BLaER1 (cell line): ENCODE results near the gene TEAD1.

Source experiments
- H3K27ac ChIP-seq: shearing (Covaris generic); formaldehyde crosslinking; 2 replicates; pipeline ENCODE4 v1.8.1; 2022
- H3K27me3 ChIP-seq: shearing (Covaris generic); formaldehyde crosslinking; 2 replicates; pipeline ENCODE4 v1.8.1; 2022
- H3K36me3 ChIP-seq: shearing (Covaris generic); formaldehyde crosslinking; 2 replicates; pipeline ENCODE4 v1.8.1; 2022
- H3K4me1 ChIP-seq: shearing (Covaris generic); formaldehyde crosslinking; 2 replicates; pipeline ENCODE4 v1.8.1; 2022
- H3K4me2 ChIP-seq: shearing (Covaris generic); formaldehyde crosslinking; 2 replicates; pipeline ENCODE4 v1.8.1; 2022
- H3K4me3 ChIP-seq: shearing (Covaris generic); formaldehyde crosslinking; 2 replicates; pipeline ENCODE4 v1.8.1; 2022
- H3K9ac ChIP-seq: shearing (Covaris generic); formaldehyde crosslinking; 2 replicates; pipeline ENCODE4 v1.8.1; 2022
- H3K9me3 ChIP-seq: shearing (Covaris generic); formaldehyde crosslinking; 2 replicates; pipeline ENCODE4 v1.8.1; 2022
- H4K20me1 ChIP-seq: shearing (Covaris generic); formaldehyde crosslinking; 2 replicates; pipeline ENCODE4 v1.8.1; 2022
- Cebpa-rat ChIP-seq: shearing (Covaris generic); IDR thresholded peaks from 2 replicates; pipeline ENCODE4 v1.8.1; 2022

The TEAD1 gene

GRCh38 chr11:12832480-12833224 lies 158.4 kb downstream of the TEAD1 start:
- Histone ChIP-seq H3K4me2 (no peak overlapping the region), H3K9me3 (peaks cover 4% of the 10 kb centered on the region; the same call in 1 of the 2 replicates), H4K20me1 (no peaks in the 10 kb centered on the region), H3K4me3 (no peak overlapping the region), H3K27me3 (no peaks in the 10 kb centered on the region), H3K36me3 (no peaks in the 10 kb centered on the region), H3K4me1 (peaks cover 28% of the 10 kb centered on the region), H3K9ac (no peak overlapping the region), H3K27ac (no peak overlapping the region)
- TF ChIP-seq Cebpa-rat: no peak

GRCh38 chr11:12834166-12834565 lies 159.9 kb downstream of the TEAD1 start:
- H3K27me3 ChIP-seq: no peaks in the 10 kb centered on the region
- H3K27ac ChIP-seq: no peak overlapping the region
- no peak for TF ChIP-seq Cebpa-rat
- peaks cover 26% of the 10 kb centered on the region for H3K4me1 ChIP-seq
- H3K9me3 ChIP-seq: peaks cover 4% of the 10 kb centered on the region; the same call in 1 of the 2 replicates
- H4K20me1 ChIP-seq: no peaks in the 10 kb centered on the region
- H3K4me2 ChIP-seq: no peak overlapping the region
- H3K4me3 ChIP-seq: no peak overlapping the region
- no peak overlapping the region for H3K9ac ChIP-seq
- no peaks in the 10 kb centered on the region for H3K36me3 ChIP-seq

GRCh38 chr11:12834630-12835029 lies 160.4 kb downstream of the TEAD1 start:
- H4K20me1 ChIP-seq: no peaks in the 10 kb centered on the region
- no peak overlapping the region for H3K4me2 ChIP-seq
- TF ChIP-seq Cebpa-rat: no peak
- H3K4me3 ChIP-seq: no peak overlapping the region
- H3K9me3 ChIP-seq: peaks cover 4% of the 10 kb centered on the region; the same call in 1 of the 2 replicates
- H3K27me3 ChIP-seq: no peaks in the 10 kb centered on the region
- no peak overlapping the region for H3K27ac ChIP-seq
- H3K4me1 ChIP-seq: peaks cover 21% of the 10 kb centered on the region
- no peak overlapping the region for H3K9ac ChIP-seq
- H3K36me3 ChIP-seq: no peaks in the 10 kb centered on the region

DNA sequence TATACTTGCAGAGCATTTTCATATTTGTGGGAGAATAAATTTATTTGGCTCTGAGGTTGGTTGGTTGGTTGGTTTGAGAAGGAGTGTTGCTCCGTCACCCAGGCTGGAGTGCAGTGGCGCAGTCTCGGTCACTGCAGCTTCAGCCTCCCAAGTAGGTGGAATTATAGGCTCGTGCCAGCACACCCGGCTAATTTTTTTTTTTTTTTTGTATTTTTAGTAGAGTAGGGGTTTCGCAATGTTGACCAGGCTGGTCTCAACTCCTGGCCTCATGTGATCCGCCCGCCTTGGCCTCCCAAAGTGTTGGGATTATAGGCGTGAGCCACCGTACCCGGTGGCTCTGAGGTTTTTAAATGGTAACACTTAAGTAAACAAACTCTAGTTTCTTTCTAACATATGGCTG lies 161.1 kb downstream of the TEAD1 start:
- Histone ChIP-seq H3K9me3 (peaks cover 4% of the 10 kb centered on the region; the same call in 1 of the 2 replicates), H3K9ac (no peak overlapping the region), H3K27me3 (no peaks in the 10 kb centered on the region), H4K20me1 (no peaks in the 10 kb centered on the region), H3K4me3 (no peak overlapping the region), H3K4me1 (peaks cover 14% of the 10 kb centered on the region), H3K4me2 (no peak overlapping the region), H3K36me3 (no peaks in the 10 kb centered on the region), H3K27ac (no peak overlapping the region)
- TF ChIP-seq Cebpa-rat: no peak

GRCh38 chr11:12838463-12839123 lies 164.4 kb downstream of the TEAD1 start:
- no peak overlapping the region for H3K4me3 ChIP-seq
- peak overlapping the region; percentile 60 for H3K4me2 ChIP-seq
- no peak overlapping the region for H3K9ac ChIP-seq
- TF ChIP-seq Cebpa-rat: no peak
- H3K27me3 ChIP-seq: no peaks in the 10 kb centered on the region
- no peaks in the 10 kb centered on the region for H4K20me1 ChIP-seq
- peaks cover 36% of the 10 kb centered on the region for H3K4me1 ChIP-seq
- H3K27ac ChIP-seq: no peak overlapping the region
- peaks cover 4% of the 10 kb centered on the region; the same call in 1 of the 2 replicates for H3K9me3 ChIP-seq
- no peaks in the 10 kb centered on the region for H3K36me3 ChIP-seq

GRCh38 chr11:12840871-12841660 lies 166.8 kb downstream of the TEAD1 start:
- no peaks in the 10 kb centered on the region for H4K20me1 ChIP-seq
- H3K4me2 ChIP-seq: no peak overlapping the region
- no peak overlapping the region for H3K9ac ChIP-seq
- H3K27me3 ChIP-seq: no peaks in the 10 kb centered on the region
- H3K4me1 ChIP-seq: peaks cover 52% of the 10 kb centered on the region
- no peak overlapping the region for H3K27ac ChIP-seq
- TF ChIP-seq Cebpa-rat: no peak
- H3K9me3 ChIP-seq: peaks cover 3% of the 10 kb centered on the region; the same call in 1 of the 2 replicates
- H3K4me3 ChIP-seq: no peak overlapping the region
- H3K36me3 ChIP-seq: no peaks in the 10 kb centered on the region

GRCh38 chr11:12841946-12842630 lies 167.9 kb downstream of the TEAD1 start:
- Histone ChIP-seq H3K4me1 (peaks cover 63% of the 10 kb centered on the region), H3K36me3 (no peaks in the 10 kb centered on the region), H3K27me3 (no peaks in the 10 kb centered on the region), H3K4me3 (peak overlapping the region; percentile 8; the same call in 1 of the 2 replicates), H3K9ac (peak overlapping the region; percentile 40; the same call in 1 of the 2 replicates), H3K9me3 (no peaks in the 10 kb centered on the region; the same call in 1 of the 2 replicates), H4K20me1 (no peaks in the 10 kb centered on the region), H3K4me2 (peak overlapping the region; percentile 85), H3K27ac (peak overlapping the region; percentile 6; the same call in 1 of the 2 replicates)
- no peak for TF ChIP-seq Cebpa-rat

- Histone ChIP-seq H3K9ac (no peak overlapping the region), H3K36me3 (no peaks in the 10 kb centered on the region), H3K4me3 (no peak overlapping the region), H3K27me3 (no peaks in the 10 kb centered on the region), H3K27ac (no peak overlapping the region), H3K4me1 (peaks cover 69% of the 10 kb centered on the region), H3K4me2 (peak overlapping the region; percentile 85), H4K20me1 (no peaks in the 10 kb centered on the region), H3K9me3 (no peaks in the 10 kb centered on the region; the same call in 1 of the 2 replicates)
- TF ChIP-seq Cebpa-rat: no peak
These were observed 168.9 kb downstream of the TEAD1 start for GRCh38 chr11:12842933-12843636.

DNA sequence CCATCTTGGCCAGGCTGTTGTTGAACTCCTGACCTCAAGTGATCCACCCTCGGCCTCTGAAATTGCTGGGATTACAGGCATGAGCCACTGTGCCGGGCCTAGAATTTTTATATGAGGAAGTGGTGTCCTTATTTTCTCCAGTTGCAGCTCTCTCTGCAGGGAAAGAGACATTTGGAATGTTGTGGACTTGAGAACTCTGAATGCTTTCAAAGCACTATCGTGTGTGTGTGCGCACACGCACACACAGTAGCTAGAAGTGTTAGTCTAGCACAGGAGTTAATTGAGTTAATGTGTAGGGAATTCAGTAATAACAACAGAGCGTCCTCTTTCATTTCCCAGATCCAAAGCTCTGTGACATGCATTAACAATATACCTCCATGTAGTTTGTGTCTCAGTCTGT lies 170.9 kb downstream of the TEAD1 start:
- no peak for TF ChIP-seq Cebpa-rat
- Histone ChIP-seq H3K27ac (no peak overlapping the region), H3K4me2 (no peak overlapping the region), H3K9me3 (no peaks in the 10 kb centered on the region), H3K27me3 (no peaks in the 10 kb centered on the region), H3K36me3 (no peaks in the 10 kb centered on the region), H3K4me3 (no peak overlapping the region), H3K9ac (no peak overlapping the region), H3K4me1 (peaks cover 58% of the 10 kb centered on the region), H4K20me1 (no peaks in the 10 kb centered on the region)
